G401.6 (cell line): Measurements from ENCODE around the gene LRRK2.
"Not testable (repeated sequence)": the region's sequence is repeated elsewhere in the genome, so short reads cannot be mapped to it uniquely, and the experiment has no call there.

ENCODE experiments used
- FAIRE-seq: peaks from 2 replicates; lab custom pipeline; 2012; peaks lifted over from hg19 to GRCh38; lab: Jason Lieb, UNC

LRRK2 gene

GRCh38 chr12:40224439-40225291, at the start of gene LRRK2:
Gene LRRK2 (plus strand): TSS chr12:40224997. CDS start chr12:40225132, 135 bp downstream.
- FAIRE-seq: no peak

DNA sequence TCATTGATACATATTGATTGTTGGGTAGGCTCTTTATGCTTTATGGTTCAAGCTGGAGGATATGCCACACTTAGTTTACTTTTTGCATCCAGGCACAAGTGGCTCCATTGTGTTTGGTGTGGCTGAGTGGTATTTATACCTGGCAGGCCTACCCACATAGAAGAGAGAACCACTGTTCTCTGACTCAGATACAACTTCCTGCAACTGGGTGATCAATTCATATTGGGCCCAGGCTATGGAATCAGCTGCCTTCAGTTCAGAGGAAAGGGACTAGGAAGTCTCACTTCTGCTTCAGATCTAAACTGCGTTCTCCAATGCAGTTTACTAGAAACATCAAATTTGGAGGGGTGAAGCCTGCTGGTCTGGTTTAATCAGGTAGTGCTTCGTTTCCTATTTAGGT, 49.8 kb upstream of the LRRK2 start:
- FAIRE-seq: no peak

DNA sequence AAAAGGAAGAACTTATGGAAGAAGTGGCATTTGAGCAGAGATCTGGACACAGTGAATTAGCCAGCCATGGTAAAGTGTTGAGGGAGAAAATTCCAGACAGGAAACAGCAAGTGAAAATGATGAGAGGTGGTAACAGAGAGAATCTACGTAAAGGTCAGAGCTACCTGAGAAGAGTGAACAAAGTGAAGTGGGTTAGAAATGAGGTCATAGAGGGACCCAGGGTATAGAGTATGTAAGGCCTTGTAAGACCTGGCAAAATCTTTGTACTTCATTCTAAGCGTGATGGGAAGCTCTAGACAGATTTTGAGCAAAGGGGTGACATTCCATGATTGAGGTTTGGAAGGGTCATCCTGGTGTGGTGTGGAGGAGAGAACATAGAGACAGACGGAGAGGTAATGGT, 49.3 kb upstream of the LRRK2 start:
- FAIRE-seq: no peak

- FAIRE-seq: no peak
These were observed 46.1 kb upstream of the LRRK2 start for GRCh38 chr12:40178701-40179100.

GRCh38 chr12:40181490-40181889, 43.3 kb upstream of the LRRK2 start:
- FAIRE-seq: no peak

DNA sequence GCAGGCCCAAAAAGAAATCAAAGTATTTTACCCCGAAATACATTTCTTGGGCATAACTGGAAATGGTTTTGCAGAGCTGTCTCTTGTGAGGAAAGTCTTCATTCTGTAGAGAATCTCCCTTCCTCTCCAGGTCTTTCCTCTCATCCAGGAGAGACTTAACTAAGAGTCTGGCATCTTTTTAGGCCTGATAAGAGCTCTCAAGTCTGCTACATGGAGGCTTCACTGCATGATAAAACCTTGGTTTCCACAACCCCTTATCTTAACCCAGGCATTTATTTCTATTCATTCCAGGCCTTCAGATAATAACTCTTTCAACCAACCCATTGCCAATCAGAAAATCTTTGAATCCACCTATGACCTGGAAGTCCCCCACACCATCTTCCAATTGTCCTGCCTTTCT, 41.1 kb upstream of the LRRK2 start:
- FAIRE-seq: no peak

DNA sequence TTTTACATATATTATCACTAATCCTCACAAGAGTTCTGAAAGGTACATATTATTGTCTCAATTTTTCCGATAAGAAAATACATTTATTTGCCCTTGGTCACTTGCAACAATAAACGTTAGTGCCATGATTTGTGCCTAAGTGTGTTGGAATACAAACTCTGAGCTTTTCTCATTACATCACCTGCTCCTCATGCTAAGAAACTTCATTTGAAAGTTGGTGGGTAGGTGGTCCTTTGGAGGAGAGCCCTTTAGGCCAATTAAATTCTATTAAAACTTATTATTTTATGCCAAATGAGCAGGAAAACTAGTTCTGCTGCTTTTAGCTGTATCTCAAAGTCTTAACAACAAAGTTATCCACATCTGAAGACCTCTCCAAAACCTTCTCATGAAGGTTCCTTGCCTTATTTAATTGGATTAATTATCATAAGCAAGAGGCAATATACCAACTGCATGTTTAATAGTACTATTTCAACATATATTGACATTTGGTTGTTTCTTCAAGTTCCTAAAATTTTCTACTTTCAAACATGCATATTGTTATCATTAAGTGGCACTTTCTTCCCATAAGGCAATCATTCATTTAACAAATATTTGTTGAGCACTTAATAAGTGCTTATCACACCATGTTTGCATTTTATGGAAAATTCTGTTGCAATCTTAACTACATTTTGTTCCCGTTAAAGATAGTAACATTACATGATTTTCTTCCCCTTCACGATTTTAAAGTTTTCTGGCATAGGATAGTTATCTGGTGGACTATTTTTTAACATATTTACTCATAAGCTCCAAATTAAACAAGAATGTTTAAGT, 40.1 kb upstream of the LRRK2 start:
- no peak for FAIRE-seq

GRCh38 chr12:40185303-40185693, 39.5 kb upstream of the LRRK2 start:
- no peak for FAIRE-seq

GRCh38 chr12:40188558-40189320, 36.1 kb upstream of the LRRK2 start:
- FAIRE-seq: no peak

DNA sequence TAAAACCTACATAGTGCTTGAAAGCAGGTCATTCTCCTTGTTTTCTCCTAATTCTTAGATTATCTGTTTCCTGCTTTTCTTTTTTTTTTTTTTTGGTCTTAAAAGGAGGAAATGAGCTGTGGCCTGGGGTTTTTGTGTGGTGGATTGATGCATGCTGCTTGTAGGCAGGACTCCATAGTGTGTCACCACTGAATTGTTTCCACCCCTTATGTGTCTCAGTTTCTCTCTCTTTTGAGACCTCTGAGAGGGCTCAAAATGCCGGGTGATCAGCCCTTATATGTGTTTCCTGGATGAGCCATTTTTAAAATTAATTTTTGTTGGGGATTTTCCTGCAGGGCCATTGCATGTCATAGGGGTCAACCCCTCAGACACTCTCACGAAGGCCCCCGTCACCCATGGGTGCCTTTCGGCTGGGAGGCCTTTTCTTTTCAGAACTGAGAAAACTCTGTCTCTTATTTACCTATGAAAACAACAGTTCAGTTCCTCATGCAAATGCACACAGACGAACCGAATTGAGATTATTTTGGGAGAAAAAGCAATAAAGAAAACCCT, 32.0 kb upstream of the LRRK2 start:
- FAIRE-seq: no peak

DNA sequence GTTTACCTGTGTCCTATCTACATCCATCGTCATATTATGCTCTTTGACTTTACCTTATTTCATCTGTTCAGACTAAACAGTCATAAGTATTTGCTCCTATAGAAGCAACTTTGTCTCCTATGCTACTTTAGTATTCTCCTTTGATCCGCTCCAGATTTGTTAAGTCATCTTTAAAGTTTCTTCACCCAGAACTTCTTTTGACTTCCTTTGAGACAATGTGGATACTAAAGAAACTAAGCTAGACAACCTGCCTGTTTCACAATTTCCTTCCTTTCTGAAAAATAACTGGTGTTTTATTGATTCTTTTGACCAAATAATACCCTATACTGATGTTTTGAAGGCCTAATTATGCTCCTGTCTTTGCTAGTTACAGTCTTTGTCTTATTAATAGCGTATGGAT, 30.0 kb upstream of the LRRK2 start:
- FAIRE-seq: no peak

GRCh38 chr12:40197590-40197989, 27.2 kb upstream of the LRRK2 start:
- FAIRE-seq: no peak

- FAIRE-seq: no peak
These were observed 26.2 kb upstream of the LRRK2 start for GRCh38 chr12:40198601-40199000.

- no peak for FAIRE-seq
These were observed 22.4 kb upstream of the LRRK2 start for GRCh38 chr12:40202095-40203059.

GRCh38 chr12:40203060-40203430, 21.8 kb upstream of the LRRK2 start:
- FAIRE-seq: no peak

GRCh38 chr12:40204337-40204736, 20.5 kb upstream of the LRRK2 start:
- no peak for FAIRE-seq

GRCh38 chr12:40207551-40207950, 17.2 kb upstream of the LRRK2 start:
- no peak for FAIRE-seq

GRCh38 chr12:40208707-40209446, 15.9 kb upstream of the LRRK2 start:
- no peak for FAIRE-seq

DNA sequence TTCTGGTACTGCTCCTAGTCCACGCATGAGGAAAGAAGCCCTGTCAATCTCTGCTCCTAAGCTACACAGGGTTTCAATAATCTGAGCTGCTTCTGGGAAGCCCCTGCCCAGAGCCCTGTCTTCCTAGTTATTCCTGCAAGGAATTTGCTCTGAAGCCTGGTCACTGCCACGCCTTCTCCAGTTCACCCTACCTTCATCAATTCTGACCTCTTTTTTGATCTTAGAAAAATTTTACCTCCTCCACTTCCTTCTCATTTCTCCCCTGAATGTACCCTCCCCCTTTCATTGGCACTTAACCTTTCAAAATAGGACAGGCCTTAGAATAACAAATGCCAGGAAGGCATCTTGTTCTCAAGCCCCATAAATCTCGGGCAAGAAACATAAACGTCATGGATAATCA, 14.9 kb upstream of the LRRK2 start:
- FAIRE-seq: no peak

- FAIRE-seq: not testable (repeated sequence)
These were observed 13.6 kb upstream of the LRRK2 start for GRCh38 chr12:40211186-40211585.

DNA sequence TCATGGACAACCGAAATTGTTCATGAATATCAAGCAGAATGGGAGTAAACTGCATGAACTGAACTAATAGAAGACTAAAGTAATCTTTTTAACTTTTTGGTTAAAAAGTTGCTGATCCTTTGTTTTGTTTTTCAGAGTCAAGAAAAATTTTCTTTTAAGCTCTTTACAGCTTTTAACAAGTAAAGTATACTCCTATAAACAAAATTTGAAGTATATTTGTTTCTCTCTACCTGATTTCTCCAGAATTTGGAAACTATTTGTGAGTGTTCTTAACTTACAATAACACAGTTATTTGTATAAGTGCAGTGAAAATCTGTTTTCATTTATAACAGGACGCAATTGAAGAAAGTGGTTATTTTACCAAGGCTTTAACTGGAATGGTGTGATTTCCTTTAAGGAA, 12.2 kb upstream of the LRRK2 start:
- FAIRE-seq: no peak
